B cell (primary cell): ENCODE data around the gene LZTS2. TPM values are rescaled to one million over a fixed set of nuclear protein-coding genes. Genes with fewer than 3 reads are reported as not detected.

Source experiments
- ATAC-seq: fragments of 200-7000 bp; cut with Tn5 transposase; one replicate; pipeline ENCODE4 v1.10.0; 2021; ENCODE audit warnings: low read depth, mild to moderate bottlenecking, moderate number of reproducible peaks, moderate library complexity
- CTCF ChIA-PET: fragments of 350-600 bp; sonication (Branson Sonifier 250); formaldehyde crosslinking; loops from one replicate; lab custom pipeline; 2021; ENCODE audit warnings: antibody characterized with exemption, inconsistent platforms; lab: Charles Lee
- POLR2A ChIA-PET: fragments of 350-600 bp; sonication (Branson Sonifier 250); formaldehyde crosslinking; loops from one replicate; lab custom pipeline; 2021; ENCODE audit warnings: antibody characterized with exemption; lab: Charles Lee
- DNase-seq: peaks from one replicate; pipeline ENCODE4 v3.0.0; 2013
- H2AFZ ChIP-seq: 2 replicates; pipeline ENCODE4 v1.6.1; 2012; ENCODE audit warnings: mild to moderate bottlenecking, low read depth, low read length; ENCODE audit not compliant: insufficient read depth, poor library complexity, severe bottlenecking
- H3K27ac ChIP-seq, 2 donors: 1 replicate in 1 of 2; 2 replicates in 1 of 2; pipeline ENCODE4 v1.5.1; 2012 to 2013; ENCODE audit warnings: low read length in 2 of 2, mild to moderate bottlenecking in 2 of 2, moderate library complexity in 1 of 2
- H3K27me3 ChIP-seq, 4 experiments: fragments of 200-600 bp in 1 of 4; sonication (generic) in 1 of 4; replicated peaks in 1 of 4; 1 replicate in 2 of 4; 2 replicates in 2 of 4; pipeline versions ENCODE4 v1.6.1 to v1.7.0; 2013 to 2016; ENCODE audit warnings: low read length in 3 of 4, mild to moderate bottlenecking in 2 of 4, mixed read lengths in 1 of 4, moderate library complexity in 1 of 4; ENCODE audit not compliant: insufficient read depth in 4 of 4, control insufficient read depth in 3 of 4; ENCODE audit errors: control extremely low read depth in 1 of 4
- H3K36me3 ChIP-seq, 2 experiments: replicated peaks in 1 of 2; 1 replicate in 1 of 2; 2 replicates in 1 of 2; pipeline versions ENCODE4 v1.6.1 to v1.7.1; 2013; ENCODE audit warnings: low read length in 1 of 2; ENCODE audit not compliant: insufficient read depth in 2 of 2, control insufficient read depth in 1 of 2; ENCODE audit errors: control extremely low read depth in 1 of 2, extremely low read depth in 1 of 2
- H3K4me1 ChIP-seq, 2 donors: fragments of 200-600 bp in 1 of 2; sonication (generic) in 1 of 2; 1 replicate in 1 of 2; 2 replicates in 1 of 2; pipeline versions ENCODE4 v1.5.1 to v1.6.1; 2013 to 2017; ENCODE audit warnings: low read length in 2 of 2; ENCODE audit not compliant: control insufficient read depth in 2 of 2, insufficient read depth in 2 of 2
- H3K4me2 ChIP-seq: replicated peaks from 2 replicates; pipeline ENCODE3; 2012; ENCODE audit warnings: mild to moderate bottlenecking, low read depth, low read length; ENCODE audit not compliant: poor library complexity, severe bottlenecking
- H3K4me3 ChIP-seq, 5 experiments: fragments of 200-600 bp in 1 of 5; sonication (generic) in 1 of 5; 1 replicate in 3 of 5; 2 replicates in 2 of 5; pipeline versions ENCODE4 v1.5.1 to v1.7.0; 2011 to 2016; ENCODE audit warnings: low read length in 4 of 5, mild to moderate bottlenecking in 4 of 5, low read depth in 2 of 5, control low read depth in 1 of 5, moderate library complexity in 1 of 5; ENCODE audit not compliant: insufficient read depth in 1 of 5; ENCODE audit errors: control extremely low read depth in 1 of 5, extremely low read depth in 1 of 5
- H3K79me2 ChIP-seq: fragments of 200-600 bp; sonication (generic); one replicate; pipeline ENCODE4 v1.6.0; 2016; ENCODE audit warnings: low read length; ENCODE audit not compliant: control insufficient read depth, insufficient read depth
- H3K9ac ChIP-seq: fragments of 200-600 bp; sonication (generic); 2 replicates; pipeline ENCODE4 v1.6.1; 2017; ENCODE audit warnings: mild to moderate bottlenecking, low read length, moderate library complexity
- H3K9me3 ChIP-seq, 3 donors: one replicate each; pipeline versions ENCODE4 v1.6.1 to v1.7.1; 2013; ENCODE audit warnings: low read length in 2 of 3; ENCODE audit not compliant: control insufficient read depth in 2 of 3, insufficient read depth in 1 of 3; ENCODE audit errors: control extremely low read depth in 1 of 3
- H4K20me1 ChIP-seq: 2 replicates; pipeline ENCODE4 v1.6.0; 2012; ENCODE audit warnings: mild to moderate bottlenecking, low read length; ENCODE audit not compliant: insufficient read depth, control insufficient read depth, poor library complexity, severe bottlenecking
- H3K27ac Mint-ChIP-seq: one replicate; pipeline ENCODE4 v1.8.0; 2021; ENCODE audit warnings: mixed read lengths
- H3K27me3 Mint-ChIP-seq: one replicate; pipeline ENCODE4 v1.8.0; 2021; ENCODE audit warnings: mixed read lengths
- H3K4me1 Mint-ChIP-seq: one replicate; pipeline ENCODE4 v1.8.0; 2021; ENCODE audit warnings: mixed read lengths
- H3K4me3 Mint-ChIP-seq: one replicate; pipeline ENCODE4 v1.8.0; 2021; ENCODE audit warnings: mixed read lengths
- H3K9me3 Mint-ChIP-seq: one replicate; pipeline ENCODE4 v1.8.0; 2022; ENCODE audit warnings: mixed read lengths; ENCODE audit not compliant: insufficient read depth
- CTCF ChIP-seq: fragments of 200-600 bp; IDR thresholded peaks from one replicate; pipeline ENCODE4 v1.8.0; 2022; ENCODE audit warnings: antibody characterized with exemption, mild to moderate bottlenecking
- EZH2 ChIP-seq: IDR thresholded peaks from 2 replicates; pipeline ENCODE4 v1.6.1; 2012; ENCODE audit warnings: borderline replicate concordance, low read depth, mild to moderate bottlenecking, moderate library complexity, low read length; ENCODE audit not compliant: insufficient read depth, poor library complexity, severe bottlenecking
- WGBS: methylation state at CpG from one replicate; pipeline ENCODE4 v1.1.5; 2013; ENCODE audit warnings: missing lambda C conversion rate; ENCODE audit not compliant: insufficient coverage; 5-methylcytosine and 5-hydroxymethylcytosine counted together
- intact Hi-C: fragments of 100-400 bp; cut with micrococcal nuclease; formaldehyde crosslinking; loops from one replicate; pipeline ENCODE4 v1.10.0; 2022
- polyA plus RNA-seq: library from polyadenylated mRNA; depleted of rRNA; stranded (reverse); fragments of >200 nt; gene quantifications from 2 replicates; pipeline ENCODE4 v1.2.3, GENCODE V29; 2012
- total RNA-seq, 2 donors: library from RNA; stranded (reverse); fragments of 120-200 nt in 1 of 2; gene quantifications; 1 replicate in 1 of 2; 2 replicates in 1 of 2; pipeline versions ENCODE4 v1.2.3 to v1.2.4, GENCODE V29; 2013 to 2022

The LZTS2 gene
- total and polyA plus RNA-seq, 2 donors (not counting 1 experiment from before 2014, with no cell fraction given): 23.2 to 36.9 TPM

GRCh38 chr10:100998991-100999741, 442 bp upstream of the LZTS2 start:
- H3K9ac ChIP-seq: peak overlapping the region; percentile 81
- H3K4me3 ChIP-seq: peak overlapping the region; percentile 37 to 89 (median 86)
- DNase-seq (peak; percentile 88), ATAC-seq (peak; percentile 59)
- H3K27ac Mint-ChIP-seq: peak overlapping the region; percentile 96
- WGBS: under 1% methylated on average over 83 of the region's 83 CpGs
- H3K9me3 ChIP-seq: no peaks in the 10 kb centered on the region
- H3K4me3 Mint-ChIP-seq: peak overlapping the region; percentile 95
- H3K27me3 ChIP-seq: peaks cover 0 to 2% (median 0%) of the 10 kb centered on the region in 4 experiments
- no peaks in the 10 kb centered on the region for H3K9me3 Mint-ChIP-seq
- intact Hi-C loops: loop anchor here (1.0 to 5.0 kb wide), 4 partner anchors 14 to 1377 kb away; partner anchors contain the start of genes PDZD7, SFXN3 and SLC25A28
- peaks cover 0 to 9% of the 10 kb centered on the region in 2 experiments for H3K36me3 ChIP-seq
- H3K4me1 Mint-ChIP-seq: peaks cover 29% of the 10 kb centered on the region
- H3K27ac ChIP-seq: peak overlapping the region; percentile 84 to 87
- peak overlapping the region; percentile 81 for H2AFZ ChIP-seq
- peak overlapping the region; percentile 95 for H3K4me2 ChIP-seq
- no peak for TF ChIP-seq EZH2
- TF ChIP-seq CTCF: peak; percentile 88
- peaks cover 25% of the 10 kb centered on the region for H4K20me1 ChIP-seq
- peaks cover 22 to 34% of the 10 kb centered on the region in 2 donors for H3K4me1 ChIP-seq
- CTCF ChIA-PET: interaction anchor here (0.7 to 8.4 kb wide), 11 partner anchors 9 to 44 kb away, joined by 3 to 70 read pairs (median 7); partner anchors contain the start of genes MRPL43, SEMA4G and TWNK
- POLR2A ChIA-PET: interaction anchor here (1.1 to 2.4 kb wide), 2 partner anchors 19 to 86 kb away, joined by 3 to 9 read pairs; partner anchors contain the start of gene SLF2
- no peaks in the 10 kb centered on the region for H3K79me2 ChIP-seq
- H3K27me3 Mint-ChIP-seq: no peaks in the 10 kb centered on the region
